ENCODE measurements around the gene DOCK10. TPM values are rescaled to one million over a fixed set of nuclear protein-coding genes. Genes with fewer than 3 reads are reported as not detected.

The DOCK10 gene
- total RNA-seq, 4 donors from 2014 or later, result 16.7 to 37.2 (median 20.8) TPM

DNA sequence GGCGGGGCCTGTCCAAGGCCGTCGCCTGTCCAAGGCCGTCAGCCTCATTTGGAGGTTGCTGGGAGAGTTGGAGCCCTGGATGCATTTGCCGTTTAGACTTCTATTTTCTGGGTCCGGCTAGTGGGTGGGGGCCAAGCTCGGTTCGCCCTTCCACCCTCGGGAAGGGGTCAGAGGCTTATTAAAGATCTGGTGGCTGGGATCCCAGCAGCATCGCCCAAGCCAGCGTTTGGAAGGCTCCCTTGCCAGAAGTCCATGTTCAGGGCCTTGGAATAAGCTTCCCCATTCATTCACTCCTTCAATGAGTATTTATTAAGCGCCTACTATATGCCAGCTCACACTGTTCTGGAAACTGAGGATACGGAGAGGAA, 516 bp upstream of the DOCK10 start:
- peaks cover 0 to 9% of the 10 kb centered on the region in 2 donors for H3K27me3 ChIP-seq
- no peaks in the 10 kb centered on the region for H3K36me3 ChIP-seq
- no peaks in the 10 kb centered on the region for H3K9me3 ChIP-seq
- WGBS, 2 donors, result 17 to 23% methylated on average over 9 of the region's 13 CpGs
- no peak for TF ChIP-seq EP300 (IDR thresholded peaks at IDR 0.05)
- no peak overlapping the region for H3K27ac ChIP-seq
- DNase-seq (ENCODE audit: low spot score in 2 of 2), result no peak
- H3K4me1 ChIP-seq, result peaks cover 0 to 31% (median 2%) of the 10 kb centered on the region in 4 donors
- peak overlapping the region; percentile 46 to 72 (median 58) for H3K4me3 ChIP-seq

DNA sequence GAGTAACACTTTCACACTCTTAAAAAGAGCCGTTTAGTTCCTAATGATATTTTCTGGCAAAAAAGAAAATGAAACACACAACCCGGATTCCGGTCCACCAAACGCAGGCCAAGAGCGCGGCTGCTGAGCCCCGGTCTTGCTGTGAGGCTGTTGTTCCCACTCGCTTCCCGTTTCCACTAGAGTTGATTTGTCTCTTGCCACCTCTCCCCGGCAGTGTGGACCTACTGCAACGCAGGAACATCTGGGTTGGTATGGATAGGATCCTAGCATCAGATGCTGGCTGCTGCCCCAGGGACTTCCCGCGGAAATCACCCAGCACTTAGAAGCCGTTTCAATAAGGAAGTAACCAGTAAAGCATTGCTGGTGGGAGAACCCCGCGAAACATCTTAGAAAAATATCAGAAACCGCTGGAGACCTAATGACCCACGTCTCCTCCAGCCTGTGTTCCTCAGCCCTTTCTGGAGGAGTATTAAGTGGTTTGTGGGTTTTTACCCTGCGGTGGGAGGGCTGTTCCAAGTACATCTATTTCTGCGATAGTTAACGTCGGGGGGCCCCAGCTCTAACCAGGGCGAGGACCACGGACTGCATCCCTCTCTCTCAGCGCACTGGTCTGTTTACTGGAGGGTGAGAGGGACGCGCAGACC, 939 bp downstream of the DOCK10 start:
- H3K27ac ChIP-seq, result peak overlapping the region in 2 of 4 donors; percentile 6 to 61
- no peak for DNase-seq (ENCODE audit: low spot score in 2 of 2)
- TF ChIP-seq, protein P1, sequence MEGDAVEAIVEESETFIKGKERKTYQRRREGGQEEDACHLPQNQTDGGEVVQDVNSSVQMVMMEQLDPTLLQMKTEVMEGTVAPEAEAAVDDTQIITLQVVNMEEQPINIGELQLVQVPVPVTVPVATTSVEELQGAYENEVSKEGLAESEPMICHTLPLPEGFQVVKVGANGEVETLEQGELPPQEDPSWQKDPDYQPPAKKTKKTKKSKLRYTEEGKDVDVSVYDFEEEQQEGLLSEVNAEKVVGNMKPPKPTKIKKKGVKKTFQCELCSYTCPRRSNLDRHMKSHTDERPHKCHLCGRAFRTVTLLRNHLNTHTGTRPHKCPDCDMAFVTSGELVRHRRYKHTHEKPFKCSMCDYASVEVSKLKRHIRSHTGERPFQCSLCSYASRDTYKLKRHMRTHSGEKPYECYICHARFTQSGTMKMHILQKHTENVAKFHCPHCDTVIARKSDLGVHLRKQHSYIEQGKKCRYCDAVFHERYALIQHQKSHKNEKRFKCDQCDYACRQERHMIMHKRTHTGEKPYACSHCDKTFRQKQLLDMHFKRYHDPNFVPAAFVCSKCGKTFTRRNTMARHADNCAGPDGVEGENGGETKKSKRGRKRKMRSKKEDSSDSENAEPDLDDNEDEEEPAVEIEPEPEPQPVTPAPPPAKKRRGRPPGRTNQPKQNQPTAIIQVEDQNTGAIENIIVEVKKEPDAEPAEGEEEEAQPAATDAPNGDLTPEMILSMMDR (IDR thresholded peaks at IDR 0.05), result no peak
- TF ChIP-seq EP300 (IDR thresholded peaks at IDR 0.05) (no peak), POLR2A (IDR thresholded peaks at IDR 0.05) (no peak)
- H3K4me3 ChIP-seq, result peak overlapping the region; percentile 46 to 72 (median 58)
- peaks cover 0 to 9% of the 10 kb centered on the region in 2 donors for H3K27me3 ChIP-seq
- H3K4me1 ChIP-seq, result peaks cover 0 to 36% (median 2%) of the 10 kb centered on the region in 4 donors
- WGBS, 2 donors, result 0 to 1% methylated on average over 22 to 27 of the region's 27 CpGs
- H3K36me3 ChIP-seq, result no peaks in the 10 kb centered on the region
- H3K9me3 ChIP-seq, result no peaks in the 10 kb centered on the region

DNA sequence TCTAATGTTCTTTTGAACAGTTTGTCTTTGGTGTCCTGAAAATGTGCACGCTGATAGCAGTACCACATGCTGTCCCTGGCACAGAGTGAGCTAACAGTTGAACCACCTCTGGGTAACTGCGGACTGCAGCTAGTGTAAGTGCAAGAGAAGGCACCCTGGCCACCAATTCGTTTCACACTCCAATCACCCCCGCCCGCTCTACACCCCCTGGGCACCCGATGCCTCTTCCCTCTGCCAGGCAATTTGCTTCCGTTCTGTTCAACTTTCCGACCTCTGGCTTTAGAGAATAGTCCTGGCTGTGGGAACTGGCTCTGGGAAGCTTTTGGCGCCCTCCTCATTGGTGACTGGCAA, 1.4 kb downstream of the DOCK10 start:
- 8 to 17% methylated on average over 9 of the region's 9 CpGs for WGBS, 2 donors
- TF ChIP-seq, protein P1 (IDR thresholded peaks at IDR 0.05), result no peak
- TF ChIP-seq EP300 (IDR thresholded peaks at IDR 0.05), result no peak
- TF ChIP-seq POLR2A (IDR thresholded peaks at IDR 0.05), result no peak
- Histone ChIP-seq H3K27me3 (peaks cover 0 to 9% of the 10 kb centered on the region in 2 donors), H3K4me1 (peaks cover 0 to 36% (median 2%) of the 10 kb centered on the region in 4 donors), H3K4me3 (peak overlapping the region; percentile 46 to 72 (median 58)), H3K36me3 (no peaks in the 10 kb centered on the region), H3K27ac (peak overlapping the region in 1 of 4 donors; percentile 61), H3K9me3 (no peaks in the 10 kb centered on the region)
- no peak for DNase-seq (ENCODE audit: low spot score in 2 of 2)

DNA sequence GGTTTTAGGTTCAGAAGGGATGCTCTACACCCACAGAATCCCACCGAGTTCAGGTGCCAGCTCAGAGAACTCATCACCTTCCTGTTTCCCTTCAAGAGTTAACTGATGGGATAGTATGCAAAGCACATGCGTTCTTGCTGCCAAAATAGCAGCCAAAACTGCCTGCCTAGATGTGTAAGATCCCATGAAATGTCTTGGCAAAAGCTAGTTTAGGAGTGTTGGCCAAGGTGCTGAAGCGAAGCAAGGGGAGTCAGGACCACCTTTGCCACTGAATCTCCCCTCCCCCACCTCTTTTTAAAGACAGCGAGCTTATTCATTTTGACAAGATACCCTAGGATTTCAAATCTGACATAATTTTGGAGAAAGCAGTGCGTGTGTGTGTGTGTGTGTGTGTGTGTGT, 2.1 kb downstream of the DOCK10 start:
- Histone ChIP-seq H3K36me3 (no peaks in the 10 kb centered on the region), H3K27ac (no peak overlapping the region), H3K27me3 (peaks cover 0 to 9% of the 10 kb centered on the region in 2 donors), H3K4me3 (no peak overlapping the region), H3K4me1 (peaks cover 0 to 36% (median 2%) of the 10 kb centered on the region in 4 donors), H3K9me3 (no peaks in the 10 kb centered on the region)
- 64% methylated on average over 5 of the region's 5 CpGs for WGBS, 2 donors
- TF ChIP-seq EP300 (IDR thresholded peaks at IDR 0.05) (no peak), POLR2A (IDR thresholded peaks at IDR 0.05) (no peak)
- TF ChIP-seq, protein P1 (IDR thresholded peaks at IDR 0.05), result no peak
- DNase-seq (ENCODE audit: low spot score in 2 of 2), result no peak

DNA sequence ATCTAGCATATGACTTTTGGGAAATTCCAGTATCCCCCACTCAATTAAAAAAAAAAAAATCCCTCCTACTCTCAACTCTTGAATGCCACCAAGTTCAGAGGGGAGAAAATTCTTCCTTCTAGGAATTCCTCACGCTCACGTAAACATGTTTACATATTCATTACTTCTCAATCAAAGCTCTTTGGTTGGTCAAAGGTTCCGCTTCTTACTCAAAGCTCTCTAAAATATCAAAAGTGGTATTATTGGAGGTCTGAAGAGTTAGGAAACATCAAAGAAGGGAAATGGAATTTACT, 4.1 kb downstream of the DOCK10 start:
- 62 to 68% methylated on average over 3 of the region's 3 CpGs for WGBS, 2 donors
- DNase-seq (ENCODE audit: low spot score in 2 of 2), result no peak
- Histone ChIP-seq H3K9me3 (no peaks in the 10 kb centered on the region), H3K36me3 (no peaks in the 10 kb centered on the region), H3K27ac (no peak overlapping the region), H3K4me1 (peaks cover 0 to 35% (median 2%) of the 10 kb centered on the region in 4 donors), H3K4me3 (no peak overlapping the region), H3K27me3 (no peaks in the 10 kb centered on the region)
- TF ChIP-seq POLR2A (IDR thresholded peaks at IDR 0.05) (no peak), EP300 (IDR thresholded peaks at IDR 0.05) (no peak)
- TF ChIP-seq, protein P1 (IDR thresholded peaks at IDR 0.05), result no peak
